MM.1S (cell line): ENCODE measurements around the gene PRRX2.

Experiments
- DNase-seq: peaks from one replicate; pipeline ENCODE4 v3.0.0-alpha.2; 2015
- H2AFZ ChIP-seq: fragments of 300-600 bp; sonication (generic); 2 replicates; pipeline ENCODE4 v1.6.0; 2016; ENCODE audit warnings: antibody characterized with exemption, low read length
- H3F3A ChIP-seq: fragments of 300-600 bp; sonication (generic); 2 replicates; pipeline ENCODE4 v1.6.1; 2016; ENCODE audit warnings: mild to moderate bottlenecking, antibody characterized with exemption, low read length, moderate library complexity, mixed read lengths; ENCODE audit not compliant: insufficient read depth
- H3K27ac ChIP-seq: fragments of 300-600 bp; sonication (generic); 2 replicates; pipeline ENCODE4 v1.5.1; 2016; ENCODE audit warnings: mild to moderate bottlenecking, low read length
- H3K27me3 ChIP-seq: fragments of 300-600 bp; sonication (generic); replicated peaks from 2 replicates; pipeline ENCODE4 v1.6.0; 2016; ENCODE audit warnings: low read length; ENCODE audit not compliant: insufficient read depth
- H3K36me3 ChIP-seq: fragments of 300-600 bp; sonication (generic); replicated peaks from 2 replicates; pipeline ENCODE4 v1.6.1; 2016; ENCODE audit warnings: mild to moderate bottlenecking, low read length, mixed read lengths; ENCODE audit not compliant: insufficient read depth
- H3K4me1 ChIP-seq: fragments of 300-600 bp; sonication (generic); 2 replicates; pipeline ENCODE4 v1.6.1; 2016; ENCODE audit warnings: low read length, mixed read lengths
- H3K4me2 ChIP-seq: fragments of 300-600 bp; sonication (generic); 2 replicates; pipeline ENCODE4 v1.6.0; 2016; ENCODE audit warnings: low read depth, low read length
- H3K4me3 ChIP-seq: fragments of 300-600 bp; sonication (generic); 2 replicates; pipeline ENCODE4 v1.5.1; 2016; ENCODE audit warnings: low read length, mixed read lengths
- H3K79me2 ChIP-seq: fragments of 300-600 bp; sonication (generic); 2 replicates; pipeline ENCODE4 v1.6.1; 2016; ENCODE audit warnings: mixed run types, low read length, mixed read lengths
- H3K9ac ChIP-seq: fragments of 300-600 bp; sonication (generic); 2 replicates; pipeline ENCODE4 v1.6.1; 2016; ENCODE audit warnings: low read length, mixed read lengths
- H3K9me2 ChIP-seq: fragments of 300-600 bp; sonication (generic); replicated peaks from 2 replicates; pipeline ENCODE4 v1.6.1; 2016; ENCODE audit warnings: mild to moderate bottlenecking, low read length, mixed read lengths; ENCODE audit not compliant: insufficient read depth
- H3K9me3 ChIP-seq: fragments of 300-600 bp; sonication (generic); replicated peaks from 2 replicates; pipeline ENCODE4 v1.6.1; 2016; ENCODE audit warnings: mild to moderate bottlenecking, low read length, mixed read lengths; ENCODE audit not compliant: insufficient read depth
- H4K20me1 ChIP-seq: fragments of 300-600 bp; sonication (generic); 2 replicates; pipeline ENCODE4 v1.6.1; 2016; ENCODE audit warnings: mild to moderate bottlenecking, low read length, moderate library complexity, mixed read lengths; ENCODE audit not compliant: insufficient read depth
- CTCF ChIP-seq: fragments of 300-600 bp; sonication (generic); IDR thresholded peaks from 2 replicates; pipeline ENCODE4 v1.5.1; 2016; ENCODE audit warnings: antibody characterized with exemption, low read length, mixed read lengths
- EZH2 ChIP-seq: fragments of 300-600 bp; sonication (generic); optimal IDR thresholded peaks from 2 replicates; pipeline ENCODE3; 2017; ENCODE audit warnings: low read depth, mild to moderate bottlenecking, antibody characterized with exemption, low read length, mixed read lengths
- EZH2phosphoT487 ChIP-seq: fragments of 300-600 bp; sonication (generic); IDR thresholded peaks from 2 replicates; pipeline ENCODE4 v1.6.1; 2018; ENCODE audit warnings: antibody characterized with exemption, low read length

PRRX2 gene

GRCh38 chr9:129701549-129701948 lies 36.1 kb downstream of the PRRX2 start:
- Histone ChIP-seq H3K9me3 (no peaks in the 10 kb centered on the region), H3K27ac (no peak overlapping the region), H3K27me3 (peaks cover 91% of the 10 kb centered on the region), H3F3A (no peaks in the 10 kb centered on the region), H3K4me1 (no peaks in the 10 kb centered on the region), H3K4me3 (no peak overlapping the region), H3K9ac (no peak overlapping the region), H3K36me3 (no peaks in the 10 kb centered on the region), H3K79me2 (no peaks in the 10 kb centered on the region), H2AFZ (no peak overlapping the region), H4K20me1 (no peaks in the 10 kb centered on the region), H3K9me2 (no peaks in the 10 kb centered on the region), H3K4me2 (no peak overlapping the region)
- no peak for TF ChIP-seq EZH2phosphoT487
- no peak for TF ChIP-seq EZH2
- no peak for TF ChIP-seq CTCF
- no peak for DNase-seq

GRCh38 chr9:129702589-129703520 lies 37.4 kb downstream of the PRRX2 start:
- no peaks in the 10 kb centered on the region for H3K79me2 ChIP-seq
- no peak overlapping the region for H3K4me3 ChIP-seq
- TF ChIP-seq EZH2phosphoT487 = no peak
- TF ChIP-seq CTCF = no peak
- TF ChIP-seq EZH2 = no peak
- H3K4me1 ChIP-seq = no peaks in the 10 kb centered on the region
- H3K27ac ChIP-seq = no peak overlapping the region
- no peak for DNase-seq
- no peaks in the 10 kb centered on the region for H4K20me1 ChIP-seq
- no peaks in the 10 kb centered on the region for H3K9me3 ChIP-seq
- H3K9ac ChIP-seq = no peak overlapping the region
- H3K36me3 ChIP-seq = no peaks in the 10 kb centered on the region
- H3K27me3 ChIP-seq = peaks cover 90% of the 10 kb centered on the region
- no peak overlapping the region for H3K4me2 ChIP-seq
- no peak overlapping the region for H2AFZ ChIP-seq
- no peaks in the 10 kb centered on the region for H3F3A ChIP-seq
- no peaks in the 10 kb centered on the region for H3K9me2 ChIP-seq

GRCh38 chr9:129703667-129704355 lies 38.4 kb downstream of the PRRX2 start:
- Histone ChIP-seq H3K4me1 (no peaks in the 10 kb centered on the region), H3K4me3 (no peak overlapping the region), H3K27ac (no peak overlapping the region)

More at GRCh38 chr9:129703667-129704355, 38.4 kb downstream of the PRRX2 start:
- Histone ChIP-seq H4K20me1 (no peaks in the 10 kb centered on the region), H3K79me2 (no peaks in the 10 kb centered on the region), H3F3A (no peaks in the 10 kb centered on the region), H3K4me2 (no peak overlapping the region), H3K9me3 (no peaks in the 10 kb centered on the region), H3K36me3 (no peaks in the 10 kb centered on the region), H3K27me3 (peaks cover 90% of the 10 kb centered on the region), H3K9ac (no peak overlapping the region), H3K9me2 (no peaks in the 10 kb centered on the region), H2AFZ (no peak overlapping the region)
- no peak for DNase-seq
- TF ChIP-seq EZH2 = no peak
